ENCODE measurements around the gene OOSP2.

OOSP2 gene

DNA sequence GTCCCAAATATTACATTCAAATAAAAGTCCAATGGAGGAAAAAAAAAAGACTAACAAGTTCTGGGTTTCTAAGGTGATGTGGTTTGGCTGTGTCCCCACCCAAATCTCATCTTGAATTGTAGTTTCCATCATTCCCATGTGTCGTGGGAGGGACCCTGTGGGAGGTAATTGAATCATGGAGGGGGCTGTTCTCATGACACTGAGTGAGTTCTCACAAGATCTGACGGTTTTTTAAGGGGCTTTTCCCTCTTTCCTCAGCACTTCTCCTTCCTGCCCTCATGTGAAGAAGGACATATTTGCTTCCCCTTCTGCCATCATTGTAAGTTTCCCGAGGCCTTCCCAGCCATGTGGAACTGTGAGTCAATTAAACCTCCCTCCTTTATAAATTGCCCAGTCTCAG, 40.3 kb downstream of the OOSP2 start:
- no peak for DNase-seq

DNA sequence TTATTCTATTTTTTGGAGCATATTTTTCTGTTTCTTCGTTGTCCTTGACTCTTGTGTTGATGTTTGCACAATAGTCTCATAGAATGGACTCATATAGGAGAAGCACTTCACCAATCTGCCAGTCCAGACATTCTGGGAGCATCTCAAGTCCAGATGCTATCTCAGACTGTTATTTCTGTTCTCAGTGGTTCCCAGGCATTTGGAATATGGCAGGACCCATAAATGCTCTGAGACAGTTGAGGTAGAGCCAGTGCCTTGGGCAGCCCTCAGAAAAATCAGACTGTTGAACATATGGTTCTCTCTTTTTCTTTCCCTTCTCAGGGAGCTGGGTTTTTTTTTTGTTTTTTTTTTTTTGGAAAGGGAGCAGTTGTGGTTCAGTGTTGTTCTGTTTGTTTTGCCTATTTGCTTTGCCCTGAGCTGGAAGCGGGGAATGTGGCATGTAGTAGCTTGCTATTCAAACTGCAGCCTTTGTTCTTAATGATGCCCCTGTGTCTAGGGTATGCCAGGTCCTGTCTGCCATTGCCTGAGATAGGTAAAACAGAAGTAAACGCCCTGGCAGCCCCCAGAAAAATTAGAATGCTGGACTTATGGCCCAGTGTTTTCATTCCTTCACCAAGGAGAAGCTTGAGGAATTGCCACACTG, 44.5 kb downstream of the OOSP2 start:
- peak in 1 of 3 experiments; percentile 10 for DNase-seq

- DNase-seq, result no peak
Observed at GRCh38 chr11:60085909-60086308, 45.7 kb downstream of the OOSP2 start.

- DNase-seq, result no peak
Observed at GRCh38 chr11:60087239-60087638, 47.0 kb downstream of the OOSP2 start.

DNA sequence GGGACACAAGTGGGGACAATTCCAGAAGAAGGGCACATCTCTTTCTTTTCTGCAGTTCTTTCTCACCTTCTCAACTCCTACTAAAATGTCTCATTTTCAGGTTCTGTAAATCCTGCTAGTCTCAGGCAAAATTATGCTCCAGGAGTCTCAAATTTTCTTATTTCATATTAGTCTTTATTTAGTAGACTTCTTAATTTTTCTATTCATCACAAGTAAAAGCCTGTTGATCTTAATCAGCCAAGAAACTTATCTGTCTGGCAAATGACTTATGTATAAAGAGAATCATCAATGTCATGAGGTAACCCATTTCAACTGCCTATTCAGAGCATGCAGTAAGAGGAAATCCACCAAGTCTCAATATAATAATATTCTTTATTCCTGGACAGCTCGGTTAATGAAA, 48.2 kb downstream of the OOSP2 start, which contains the start of gene MS4A2:
Gene MS4A2, plus strand, starts transcription at position 301 of the 400 bp plus-strand sequence. CDS start 102 bp downstream, outside the sequence.
- no peak for DNase-seq

DNA sequence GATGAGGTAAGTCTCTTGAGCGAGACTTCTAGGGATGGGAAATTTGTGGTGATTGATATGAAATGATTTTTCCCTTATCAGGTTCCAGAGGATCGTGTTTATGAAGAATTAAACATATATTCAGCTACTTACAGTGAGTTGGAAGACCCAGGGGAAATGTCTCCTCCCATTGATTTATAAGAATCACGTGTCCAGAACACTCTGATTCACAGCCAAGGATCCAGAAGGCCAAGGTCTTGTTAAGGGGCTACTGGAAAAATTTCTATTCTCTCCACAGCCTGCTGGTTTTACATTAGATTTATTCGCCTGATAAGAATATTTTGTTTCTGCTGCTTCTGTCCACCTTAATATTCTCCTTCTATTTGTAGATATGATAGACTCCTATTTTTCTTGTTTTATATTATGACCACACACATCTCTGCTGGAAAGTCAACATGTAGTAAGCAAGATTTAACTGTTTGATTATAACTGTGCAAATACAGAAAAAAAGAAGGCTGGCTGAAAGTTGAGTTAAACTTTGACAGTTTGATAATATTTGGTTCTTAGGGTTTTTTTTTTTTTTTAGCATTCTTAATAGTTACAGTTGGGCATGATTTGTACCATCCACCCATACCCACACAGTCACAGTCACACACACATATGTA, 55.4 kb downstream of the OOSP2 start:
- no peak for DNase-seq

DNA sequence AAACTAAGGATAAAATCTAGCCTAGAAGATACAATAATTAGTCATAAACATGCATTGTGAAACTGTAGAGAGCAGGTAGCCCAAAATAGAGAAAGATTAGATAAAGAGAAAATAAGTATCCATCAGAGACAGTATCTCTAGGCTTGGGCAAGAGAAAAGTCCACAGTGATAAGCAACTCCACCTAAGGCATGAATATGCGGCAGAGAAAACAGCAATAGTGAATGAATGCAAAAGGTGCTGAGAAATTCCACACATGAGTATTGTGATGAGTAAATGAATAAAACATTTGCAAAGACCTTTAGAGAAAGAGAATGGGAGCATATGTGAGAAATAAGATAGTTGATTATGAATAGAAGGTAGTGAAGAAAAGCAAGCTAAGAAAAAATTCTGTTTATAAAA, 57.0 kb downstream of the OOSP2 start:
- DNase-seq, result no peak

Measured in NCI-H1417 (cell line).